Psoas muscle (tissue), 8 donors: Measurements from ENCODE around the gene OCA2. TPM values are rescaled to one million over a fixed set of nuclear protein-coding genes. Genes with fewer than 3 reads are reported as not detected.

Source experiments
- ATAC-seq, 4 donors: fragments of 200-7000 bp; cut with Tn5 transposase; one replicate each; pipeline ENCODE4 v1.9.1; 2020; ENCODE audit warnings: moderate library complexity in 3 of 4, mild to moderate bottlenecking in 2 of 4
- DNase-seq, 2 donors: peaks; one replicate each; pipeline ENCODE4 v3.0.0-alpha.2; 2020
- H3K27ac ChIP-seq: fragments of 200-600 bp; one replicate; pipeline ENCODE4 v1.8.0; 2022
- H3K27me3 ChIP-seq, 3 donors: fragments of 200-600 bp in 1 of 3; one replicate each; pipeline versions ENCODE4 v1.6.1 to v1.8.0; 2013 to 2022; ENCODE audit warnings: low read length in 2 of 3, mild to moderate bottlenecking in 2 of 3, moderate library complexity in 1 of 3; ENCODE audit not compliant: insufficient read depth in 3 of 3
- H3K36me3 ChIP-seq, 2 donors: fragments of 200-600 bp in 1 of 2; one replicate each; pipeline versions ENCODE4 v1.6.1 to v1.8.0; 2013 to 2022; ENCODE audit warnings: low read depth in 1 of 2, mild to moderate bottlenecking in 1 of 2, moderate library complexity in 1 of 2; ENCODE audit not compliant: insufficient read depth in 1 of 2
- H3K4me1 ChIP-seq: fragments of 200-600 bp; one replicate; pipeline ENCODE4 v1.8.0; 2022
- H3K4me3 ChIP-seq: fragments of 200-600 bp; one replicate; pipeline ENCODE4 v1.8.0; 2022; ENCODE audit warnings: mild to moderate bottlenecking
- H3K9me3 ChIP-seq: fragments of 200-600 bp; one replicate; pipeline ENCODE4 v1.8.0; 2022
- CTCF ChIP-seq: fragments of 200-600 bp; IDR thresholded peaks from one replicate; pipeline ENCODE4 v1.8.0; 2022; ENCODE audit warnings: antibody characterized with exemption
- WGBS, 3 donors: extraction: QIAGEN DNeasy Blood & Tissue Kit; methylation state at CpG; one replicate each; pipeline versions ENCODE4 v1.1.6 to v1.1.7; 2013; 5-methylcytosine and 5-hydroxymethylcytosine counted together
- intact Hi-C, 2 donors: fragments of 100-400 bp; cut with DNase I; formaldehyde crosslinking; loops; one replicate each; pipeline versions ENCODE4 v1.11.0 to v1.14.2; 2022
- polyA plus RNA-seq, 3 donors: library from polyadenylated mRNA; stranded (reverse); fragments of 200-250 nt; gene quantifications; one replicate each; pipeline ENCODE4 v1.2.3, GENCODE V29; 2013
- total RNA-seq, 4 donors: library from RNA; stranded (reverse); fragmentation: NEBNext Ultra II Directional in 2 of 4; extraction: Animal tissue kit (Norgen Biotek cat#: 25700) in 2 of 4; gene quantifications; one replicate each; pipeline versions ENCODE4 v1.2.1 to v1.2.4, GENCODE V29; 2021 to 2023
- donor health status: healthy with polysubstance abuse.
- donor health status: DM: no; HTN: no; CAD: no; lungs with moderate emphysema.
- donor health status: Bipolar disorder and iron deficiency.
- donor health status: healthy.
- donor health status: DM: yes; HTN: yes; CAD: no.
- donor health status: DM: no; HTN: no; CAD: no.
- donor health status: DM: no; HTN: no; CAD: no.
- donor health status: DM: yes; HTN: yes; CAD: no.

OCA2 gene
- total and polyA plus RNA-seq, 7 donors, result 0.03 to 0.52 (median 0.17) TPM; not detected in 2

- Histone ChIP-seq H3K36me3 (no peaks in the 10 kb centered on the region), H3K27me3 (no peaks in the 10 kb centered on the region), H3K27ac (no peak overlapping the region), H3K4me1 (no peaks in the 10 kb centered on the region), H3K9me3 (no peaks in the 10 kb centered on the region), H3K4me3 (no peak overlapping the region)
- WGBS, 3 donors, result 36 to 62% (median 37%) methylated on average over 15 of the region's 15 CpGs
- no peak for ATAC-seq
- no peak for TF ChIP-seq CTCF
- intact Hi-C loops, result no loop called here
- DNase-seq, result no peak
Measured at GRCh38 chr15:27826902-27827714, 272.0 kb downstream of the OCA2 start.

DNA sequence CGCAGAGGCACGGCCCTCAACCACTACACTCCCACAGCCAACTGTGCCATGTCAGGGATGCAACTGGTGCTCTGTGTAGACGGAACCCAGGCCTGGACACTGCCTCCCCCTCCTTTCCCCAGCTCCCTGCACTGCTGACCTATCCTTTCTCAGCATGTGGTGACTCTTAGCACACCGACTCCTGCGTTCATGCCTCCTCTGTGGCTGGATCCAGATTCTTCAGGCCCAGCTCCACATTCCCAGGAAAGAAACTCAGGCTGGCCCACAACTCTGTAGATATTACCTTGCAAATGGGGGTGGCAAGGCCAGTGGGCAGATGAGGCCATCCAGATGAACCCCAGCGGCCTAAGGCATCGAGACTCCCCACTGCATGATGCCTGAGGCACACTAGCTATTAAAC, 272.7 kb downstream of the OCA2 start:
- ATAC-seq, result no peak
- no peak overlapping the region for H3K4me3 ChIP-seq
- DNase-seq, result peak in 1 of 2 donors; percentile 18
- no peaks in the 10 kb centered on the region for H3K27me3 ChIP-seq
- 67 to 89% (median 78%) methylated on average over 7 of the region's 7 CpGs for WGBS, 3 donors
- H3K36me3 ChIP-seq, result no peaks in the 10 kb centered on the region
- intact Hi-C loops, result no loop called here
- no peaks in the 10 kb centered on the region for H3K9me3 ChIP-seq
- H3K4me1 ChIP-seq, result no peaks in the 10 kb centered on the region
- TF ChIP-seq CTCF, result no peak
- no peak overlapping the region for H3K27ac ChIP-seq

DNA sequence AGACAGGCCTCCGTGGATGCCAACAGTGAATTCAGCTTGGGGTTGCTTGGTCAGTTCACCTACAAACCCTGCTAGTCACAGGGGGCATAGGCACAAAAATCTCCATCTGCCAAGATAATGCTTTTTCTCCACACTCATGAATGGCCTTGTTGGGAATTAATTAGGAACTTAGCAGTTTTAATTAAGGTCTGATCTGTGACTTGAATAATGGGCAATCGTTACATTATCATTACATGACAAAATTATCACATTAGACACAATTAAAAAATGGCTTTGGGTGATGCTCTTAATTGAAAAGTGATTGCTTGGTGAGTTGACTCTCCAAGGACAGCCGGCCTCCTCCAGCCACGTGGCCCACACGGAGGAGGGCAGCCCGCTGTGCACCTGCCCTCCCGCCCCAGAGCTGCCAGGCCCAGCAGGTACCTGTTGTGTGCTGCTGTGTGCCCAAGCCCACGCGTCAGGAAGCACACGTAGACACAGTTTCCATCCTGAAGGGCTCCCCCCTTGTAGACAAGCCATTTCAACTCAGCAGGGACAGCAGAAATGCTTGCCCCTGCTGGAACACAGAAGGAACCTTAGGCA, 274.2 kb downstream of the OCA2 start:
- no peak overlapping the region for H3K4me3 ChIP-seq
- no peaks in the 10 kb centered on the region for H3K9me3 ChIP-seq
- H3K36me3 ChIP-seq, result no peaks in the 10 kb centered on the region
- no peaks in the 10 kb centered on the region for H3K27me3 ChIP-seq
- H3K4me1 ChIP-seq, result no peaks in the 10 kb centered on the region
- ATAC-seq, result no peak
- TF ChIP-seq CTCF, result no peak
- 80 to 82% (median 81%) methylated on average over 10 of the region's 10 CpGs for WGBS, 3 donors
- intact Hi-C loops, result no loop called here
- no peak overlapping the region for H3K27ac ChIP-seq
- DNase-seq, result no peak

GRCh38 chr15:27821273-27821672, 277.8 kb downstream of the OCA2 start:
- ATAC-seq (no peak), DNase-seq (no peak)
- Histone ChIP-seq H3K27me3 (peaks cover 0 to 1% (median 0%) of the 10 kb centered on the region in 3 donors), H3K27ac (no peak overlapping the region), H3K4me1 (no peaks in the 10 kb centered on the region), H3K36me3 (no peaks in the 10 kb centered on the region), H3K9me3 (no peaks in the 10 kb centered on the region), H3K4me3 (no peak overlapping the region)
- intact Hi-C loops, result no loop called here
- no peak for TF ChIP-seq CTCF
- WGBS, 3 donors, result 60 to 89% (median 74%) methylated on average over 3 of the region's 3 CpGs
